ENCODE measurements around the gene BECN2. TPM values are rescaled to one million over a fixed set of nuclear protein-coding genes. Genes with fewer than 3 reads are reported as not detected.

The BECN2 gene
- total RNA-seq, 3 donors from 2014 or later, result not detected

DNA sequence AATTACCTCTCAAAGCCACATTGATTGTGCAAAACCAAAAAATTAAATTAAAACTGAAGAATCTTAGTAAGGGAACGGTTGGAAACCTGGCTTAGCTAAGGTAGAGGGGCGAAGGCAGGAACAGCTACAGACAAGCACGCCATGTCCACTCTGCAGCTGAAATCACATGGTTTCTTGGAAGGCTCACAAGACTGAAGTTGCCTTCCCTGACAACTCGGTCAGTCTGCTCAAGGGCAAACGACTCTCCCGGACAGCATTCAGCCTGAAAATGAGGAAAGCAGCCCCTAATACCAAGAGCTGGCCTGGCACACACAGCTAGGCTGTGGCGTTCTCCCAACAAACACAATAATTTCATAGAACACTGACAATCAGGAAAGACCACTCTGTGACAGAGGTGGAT is 22.7 kb upstream of the BECN2 start:
- Histone ChIP-seq H3K4me1 (no peaks in the 10 kb centered on the region), H3K9me3 (peaks cover 5 to 6% of the 10 kb centered on the region in 2 donors), H3K36me3 (no peaks in the 10 kb centered on the region), H3K27ac (no peak overlapping the region), H3K4me3 (no peak overlapping the region), H3K27me3 (no peaks in the 10 kb centered on the region)
- TF ChIP-seq POLR2A (IDR thresholded peaks at IDR 0.05), result no peak
- TF ChIP-seq, protein P1, sequence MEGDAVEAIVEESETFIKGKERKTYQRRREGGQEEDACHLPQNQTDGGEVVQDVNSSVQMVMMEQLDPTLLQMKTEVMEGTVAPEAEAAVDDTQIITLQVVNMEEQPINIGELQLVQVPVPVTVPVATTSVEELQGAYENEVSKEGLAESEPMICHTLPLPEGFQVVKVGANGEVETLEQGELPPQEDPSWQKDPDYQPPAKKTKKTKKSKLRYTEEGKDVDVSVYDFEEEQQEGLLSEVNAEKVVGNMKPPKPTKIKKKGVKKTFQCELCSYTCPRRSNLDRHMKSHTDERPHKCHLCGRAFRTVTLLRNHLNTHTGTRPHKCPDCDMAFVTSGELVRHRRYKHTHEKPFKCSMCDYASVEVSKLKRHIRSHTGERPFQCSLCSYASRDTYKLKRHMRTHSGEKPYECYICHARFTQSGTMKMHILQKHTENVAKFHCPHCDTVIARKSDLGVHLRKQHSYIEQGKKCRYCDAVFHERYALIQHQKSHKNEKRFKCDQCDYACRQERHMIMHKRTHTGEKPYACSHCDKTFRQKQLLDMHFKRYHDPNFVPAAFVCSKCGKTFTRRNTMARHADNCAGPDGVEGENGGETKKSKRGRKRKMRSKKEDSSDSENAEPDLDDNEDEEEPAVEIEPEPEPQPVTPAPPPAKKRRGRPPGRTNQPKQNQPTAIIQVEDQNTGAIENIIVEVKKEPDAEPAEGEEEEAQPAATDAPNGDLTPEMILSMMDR (IDR thresholded peaks at IDR 0.05), result no peak
- no peak for TF ChIP-seq POLR2AphosphoS5 (IDR thresholded peaks at IDR 0.05)
- DNase-seq (ENCODE audit: low spot score in 2 of 2), result no peak
- intact Hi-C loops (cut with DNase I; ENCODE audit: low total_unique reads), result no loop called here

DNA sequence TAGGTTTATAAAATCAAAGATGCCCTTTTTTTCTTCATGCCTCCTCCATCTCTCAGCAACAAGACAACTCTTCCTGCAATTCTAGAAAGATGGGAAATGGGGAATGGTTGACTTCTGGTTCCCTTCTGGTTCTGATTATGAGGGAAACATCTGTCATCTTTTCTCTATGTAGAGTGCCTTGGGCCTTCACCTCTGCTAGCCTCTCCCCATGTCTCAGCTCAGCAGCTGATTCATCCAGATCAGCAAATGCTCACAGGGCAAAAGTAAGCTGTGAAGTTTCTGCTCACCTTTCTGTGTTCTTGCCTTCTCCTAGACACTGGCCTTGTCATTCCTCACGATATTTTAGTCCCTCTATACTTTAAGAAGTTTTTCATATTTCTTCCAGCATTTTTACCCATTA is 17.8 kb upstream of the BECN2 start:
- intact Hi-C loops (cut with DNase I; ENCODE audit: low total_unique reads), result no loop called here
- no peak for DNase-seq (ENCODE audit: low spot score in 2 of 2)
- no peak overlapping the region for H3K27ac ChIP-seq
- H3K9me3 ChIP-seq, result peaks cover 5 to 6% of the 10 kb centered on the region in 2 donors
- no peak overlapping the region for H3K4me3 ChIP-seq
- no peaks in the 10 kb centered on the region for H3K36me3 ChIP-seq
- H3K27me3 ChIP-seq, result no peaks in the 10 kb centered on the region
- H3K4me1 ChIP-seq, result no peaks in the 10 kb centered on the region
- TF ChIP-seq POLR2A (IDR thresholded peaks at IDR 0.05), result no peak
- TF ChIP-seq, protein P1 (IDR thresholded peaks at IDR 0.05), result no peak
- TF ChIP-seq POLR2AphosphoS5 (IDR thresholded peaks at IDR 0.05), result no peak

DNA sequence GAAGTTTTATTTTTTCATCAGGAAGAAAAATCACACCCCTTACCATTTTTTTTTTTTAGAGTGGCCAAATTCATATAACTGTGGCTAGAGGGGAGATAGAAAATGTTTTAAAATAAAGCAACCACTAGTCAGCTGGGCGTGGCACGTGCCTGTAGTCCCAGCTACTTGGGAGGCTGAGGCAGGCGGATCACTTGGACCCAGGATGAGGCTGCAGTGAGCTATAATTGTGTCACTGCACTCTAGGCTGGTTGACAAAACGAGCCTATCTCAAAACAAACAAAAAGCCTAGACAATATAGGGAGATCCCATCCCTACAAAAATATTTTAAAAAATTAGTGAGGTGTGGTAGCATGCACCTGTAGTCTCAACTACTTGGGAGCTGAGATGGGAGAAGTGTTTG is 14.8 kb upstream of the BECN2 start:
- TF ChIP-seq, protein P1 (IDR thresholded peaks at IDR 0.05), result no peak
- no peak for TF ChIP-seq POLR2A (IDR thresholded peaks at IDR 0.05)
- TF ChIP-seq POLR2AphosphoS5 (IDR thresholded peaks at IDR 0.05), result no peak

DNA sequence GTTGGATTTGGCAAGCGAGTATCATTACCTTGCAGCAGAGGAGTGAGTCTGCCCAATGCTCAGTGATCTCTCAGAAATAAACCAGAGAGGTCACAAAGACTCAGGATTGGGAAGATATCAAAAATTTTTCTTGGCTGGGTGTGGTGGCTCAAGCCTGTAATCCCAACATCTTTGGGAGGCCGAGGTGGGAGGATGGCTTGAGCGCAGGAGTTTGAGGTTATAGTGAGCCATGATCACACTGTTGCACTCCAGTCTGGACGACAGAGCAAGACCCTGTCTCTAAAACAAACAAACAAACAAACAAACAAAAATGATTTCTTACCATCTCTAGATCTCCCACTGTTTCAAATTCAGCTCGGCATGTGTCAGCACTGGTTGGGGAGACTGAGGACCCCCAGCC is 13.3 kb upstream of the BECN2 start:
- DNase-seq (ENCODE audit: low spot score in 2 of 2), result no peak
- TF ChIP-seq POLR2A (IDR thresholded peaks at IDR 0.05) (no peak), POLR2AphosphoS5 (IDR thresholded peaks at IDR 0.05) (no peak)
- TF ChIP-seq, protein P1 (IDR thresholded peaks at IDR 0.05), result no peak
- Histone ChIP-seq H3K4me3 (no peak overlapping the region), H3K36me3 (no peaks in the 10 kb centered on the region), H3K9me3 (no peaks in the 10 kb centered on the region), H3K27ac (no peak overlapping the region), H3K4me1 (no peaks in the 10 kb centered on the region), H3K27me3 (no peaks in the 10 kb centered on the region)
- intact Hi-C loops (cut with DNase I; ENCODE audit: low total_unique reads), result no loop called here

More for the DNA sequence above, 14.8 kb upstream of the BECN2 start:
- no peaks in the 10 kb centered on the region for H3K4me1 ChIP-seq
- no peaks in the 10 kb centered on the region for H3K36me3 ChIP-seq
- H3K27ac ChIP-seq, result no peak overlapping the region
- no peak overlapping the region for H3K4me3 ChIP-seq
- no peaks in the 10 kb centered on the region for H3K27me3 ChIP-seq
- intact Hi-C loops (cut with DNase I; ENCODE audit: low total_unique reads), result no loop called here
- H3K9me3 ChIP-seq, result peaks cover 5 to 6% of the 10 kb centered on the region in 2 donors
- no peak for DNase-seq (ENCODE audit: low spot score in 2 of 2)

DNA sequence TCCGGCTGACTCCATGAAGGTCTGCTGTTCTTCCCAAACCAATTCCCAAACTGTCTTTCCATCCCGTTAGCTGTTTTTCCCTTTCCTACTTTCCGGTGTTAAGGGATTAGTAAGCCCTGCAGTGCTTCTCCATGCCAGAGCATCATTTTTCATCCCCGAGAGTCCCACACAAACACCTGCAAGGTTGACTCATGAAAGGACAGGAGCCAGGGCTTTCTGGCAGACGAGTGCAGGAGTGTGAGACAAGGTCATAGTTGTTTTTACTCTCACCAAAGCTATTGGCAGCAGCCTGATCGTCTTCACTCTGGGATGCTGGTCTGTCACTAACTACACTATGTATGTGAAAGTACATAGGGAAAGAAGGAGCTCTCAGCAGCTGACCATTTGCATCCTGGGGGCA is 10.2 kb upstream of the BECN2 start:
- Histone ChIP-seq H3K36me3 (no peaks in the 10 kb centered on the region), H3K9me3 (no peaks in the 10 kb centered on the region), H3K27me3 (no peaks in the 10 kb centered on the region), H3K4me1 (no peaks in the 10 kb centered on the region), H3K27ac (no peak overlapping the region), H3K4me3 (no peak overlapping the region)
- intact Hi-C loops (cut with DNase I; ENCODE audit: low total_unique reads), result no loop called here
- DNase-seq (ENCODE audit: low spot score in 2 of 2), result no peak
- TF ChIP-seq, protein P1 (IDR thresholded peaks at IDR 0.05), result no peak
- TF ChIP-seq POLR2A (IDR thresholded peaks at IDR 0.05) (no peak), POLR2AphosphoS5 (IDR thresholded peaks at IDR 0.05) (no peak)
